GM10847 (cell line): ENCODE data around the gene ANGPTL8.

Source experiments
- POLR2A ChIP-seq: IDR thresholded peaks from 2 replicates; pipeline ENCODE4 v1.6.1; 2011; ENCODE audit not compliant: insufficient read length; ENCODE audit errors: extremely low read depth

Gene ANGPTL8

DNA sequence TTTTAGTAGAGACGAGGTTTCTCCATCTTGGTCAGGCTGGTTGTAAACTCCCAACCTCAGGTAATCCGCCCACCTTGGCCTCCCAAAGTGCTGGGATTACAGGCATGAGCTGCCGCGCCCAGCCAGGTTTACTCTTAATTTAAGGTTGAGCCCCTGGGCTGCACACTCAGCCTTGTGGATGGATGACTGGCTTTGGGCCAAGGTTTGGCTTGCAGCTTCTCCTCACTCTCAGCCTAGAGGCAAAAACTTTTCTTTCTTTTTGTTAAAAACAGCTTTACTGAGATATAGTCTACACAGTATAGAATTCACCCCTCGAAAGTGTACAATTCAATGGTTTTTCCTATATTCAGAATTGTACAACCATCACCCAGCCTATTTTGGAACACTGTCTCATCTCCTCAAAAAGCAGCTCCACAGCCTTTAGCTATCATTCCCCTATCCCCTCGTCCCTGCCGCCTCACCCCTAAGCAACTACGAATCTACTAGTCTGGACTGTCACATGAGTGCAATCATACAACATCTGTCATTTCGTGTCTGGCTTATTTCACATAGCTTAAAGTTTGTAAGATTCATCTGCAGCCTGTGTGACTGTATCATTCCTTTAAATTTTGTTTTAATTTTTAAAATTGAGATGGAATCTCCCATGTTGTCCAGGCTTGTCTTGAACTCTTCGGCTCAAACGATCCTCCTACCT, 42.1 kb downstream of the ANGPTL8 start:
- TF ChIP-seq POLR2A, result no peak

- no peak for TF ChIP-seq POLR2A
Observed at GRCh38 chr19:11284515-11284914, 45.1 kb downstream of the ANGPTL8 start.

DNA sequence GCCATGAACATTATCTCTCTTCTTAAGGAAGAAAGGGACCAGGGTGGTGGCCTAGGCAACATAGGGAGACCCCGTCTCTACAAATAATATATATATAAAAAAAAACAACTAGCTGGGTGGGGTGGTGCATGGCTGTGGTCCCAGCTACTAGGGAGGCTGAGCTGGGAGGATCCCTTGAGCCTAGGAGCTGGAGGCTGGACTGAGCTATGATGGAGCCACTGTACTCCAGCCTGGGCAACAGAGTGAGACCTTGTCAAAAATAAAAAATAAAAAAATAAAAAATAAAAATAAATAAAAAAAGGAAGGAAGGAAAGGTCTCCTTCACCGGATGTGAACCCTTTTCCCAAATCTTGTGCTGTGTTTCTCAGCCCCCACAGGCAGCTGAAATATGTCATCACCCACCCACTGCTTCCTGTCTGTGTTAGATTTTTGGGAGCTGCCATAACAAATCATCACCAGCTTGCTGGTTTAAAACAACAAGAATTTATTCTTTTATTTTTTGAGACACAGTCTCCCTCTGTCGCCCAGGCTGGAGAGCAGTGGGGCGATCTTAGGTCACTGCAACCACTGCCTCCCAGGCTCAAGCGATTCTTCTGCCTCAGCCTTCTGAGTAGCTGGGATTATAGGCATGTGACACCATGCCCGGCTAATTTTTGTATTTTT, 47.0 kb downstream of the ANGPTL8 start:
- no peak for TF ChIP-seq POLR2A

- no peak for TF ChIP-seq POLR2A
Observed at GRCh38 chr19:11288349-11288748, 48.9 kb downstream of the ANGPTL8 start.

GRCh38 chr19:11290256-11290655, 50.8 kb downstream of the ANGPTL8 start:
- TF ChIP-seq POLR2A, result no peak

DNA sequence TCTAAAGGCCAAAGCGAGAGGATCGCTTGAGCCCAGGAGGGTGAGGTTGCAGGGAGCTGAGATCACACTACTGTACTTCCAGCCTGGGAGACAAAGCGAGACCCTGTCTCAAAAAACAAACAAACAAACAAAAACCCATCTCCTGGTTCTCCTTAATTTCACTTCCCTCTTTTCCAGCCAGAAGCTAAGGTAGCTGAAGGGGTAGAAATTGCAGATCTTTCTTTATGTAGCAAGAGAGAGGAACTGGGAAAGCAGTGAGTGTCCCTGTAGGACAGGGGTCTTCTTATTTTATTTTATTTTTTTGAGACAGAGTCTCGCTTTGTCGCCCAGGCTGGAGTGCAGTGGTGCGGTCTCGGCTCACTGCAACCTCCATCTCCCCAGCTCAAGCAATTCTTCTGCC, 52.0 kb downstream of the ANGPTL8 start:
- no peak for TF ChIP-seq POLR2A
